GM23338 (cell line): ENCODE measurements around the gene ATAD1.

Experiments
- CREB1 ChIP-seq: fragments of 250-450 bp; sonication (Bioruptor Pico); IDR thresholded peaks from 2 replicates; pipeline ENCODE4 v1.5.0; 2020; ENCODE audit warnings: low read depth, mild to moderate bottlenecking, moderate library complexity
- CTCF ChIP-seq, 2 experiments: fragments of 200-600 bp in 1 of 2; sonication (generic) in 1 of 2; conservative IDR thresholded peaks; 2 replicates each; pipeline versions ENCODE4 v1.5.1 to v1.6.1; 2016 to 2017; ENCODE audit warnings: antibody characterized with exemption in 2 of 2, low read depth in 2 of 2, mild to moderate bottlenecking in 2 of 2, moderate library complexity in 1 of 2
- EZH2 ChIP-seq: fragments of 200-600 bp; sonication (generic); IDR thresholded peaks from one replicate; pipeline ENCODE4 v1.8.0; 2017; ENCODE audit warnings: antibody characterized with exemption, mild to moderate bottlenecking, low read depth; ENCODE audit not compliant: unreplicated experiment
- EZH2phosphoT487 ChIP-seq: fragments of 200-600 bp; sonication (generic); IDR thresholded peaks from one replicate; pipeline ENCODE4 v1.8.1; 2018; ENCODE audit warnings: antibody characterized with exemption; ENCODE audit not compliant: unreplicated experiment
- JUNB ChIP-seq: IDR thresholded peaks from one replicate; pipeline ENCODE4 v1.6.1; 2016; ENCODE audit warnings: antibody characterized with exemption; ENCODE audit not compliant: unreplicated experiment
- NANOG ChIP-seq: IDR thresholded peaks from 2 replicates; pipeline ENCODE4 v1.6.1; 2016; ENCODE audit warnings: antibody characterized with exemption, borderline replicate concordance
- POLR2AphosphoS5 ChIP-seq: IDR thresholded peaks from 2 replicates; pipeline ENCODE4 v1.6.1; 2016; ENCODE audit warnings: antibody characterized with exemption, low read depth
- REST ChIP-seq: IDR thresholded peaks from one replicate; pipeline ENCODE4 v1.6.1; 2018; ENCODE audit warnings: antibody characterized with exemption; ENCODE audit not compliant: unreplicated experiment
- ZNF114 ChIP-seq: fragments of 250-450 bp; sonication (Bioruptor Pico); IDR thresholded peaks from 2 replicates; pipeline ENCODE4 v1.5.0; 2020; ENCODE audit warnings: mild to moderate bottlenecking, moderate library complexity
- ZNF331 ChIP-seq: fragments of 250-450 bp; sonication (Bioruptor Pico); IDR thresholded peaks from 2 replicates; pipeline ENCODE4 v1.5.0; 2020; ENCODE audit warnings: low read depth, mild to moderate bottlenecking, moderate library complexity
- ZNF462 ChIP-seq: fragments of 250-450 bp; sonication (Bioruptor Pico); IDR thresholded peaks from 2 replicates; pipeline ENCODE4 v1.5.0; 2020; ENCODE audit warnings: mild to moderate bottlenecking, moderate library complexity
- TF ChIP-seq, protein P1 (sequence below): IDR thresholded peaks from 2 replicates; pipeline ENCODE4 v1.6.1; 2016; ENCODE audit warnings: antibody characterized with exemption

GRCh38 chr10:87733081-87733480, 84.9 kb downstream of the ATAD1 start:
- TF ChIP-seq CTCF (conservative IDR thresholded peaks at IDR 0.05; ENCODE audit: low read depth in 2 of 2) (no peak), EZH2 (no peak), POLR2AphosphoS5 (no peak), EZH2phosphoT487 (no peak), NANOG (no peak), ZNF462 (CRISPR knock-in tag) (no peak), JUNB (no peak), REST (no peak), CREB1 (no peak), ZNF114 (CRISPR knock-in tag) (no peak), ZNF331 (CRISPR knock-in tag) (no peak)
- TF ChIP-seq, protein P1, sequence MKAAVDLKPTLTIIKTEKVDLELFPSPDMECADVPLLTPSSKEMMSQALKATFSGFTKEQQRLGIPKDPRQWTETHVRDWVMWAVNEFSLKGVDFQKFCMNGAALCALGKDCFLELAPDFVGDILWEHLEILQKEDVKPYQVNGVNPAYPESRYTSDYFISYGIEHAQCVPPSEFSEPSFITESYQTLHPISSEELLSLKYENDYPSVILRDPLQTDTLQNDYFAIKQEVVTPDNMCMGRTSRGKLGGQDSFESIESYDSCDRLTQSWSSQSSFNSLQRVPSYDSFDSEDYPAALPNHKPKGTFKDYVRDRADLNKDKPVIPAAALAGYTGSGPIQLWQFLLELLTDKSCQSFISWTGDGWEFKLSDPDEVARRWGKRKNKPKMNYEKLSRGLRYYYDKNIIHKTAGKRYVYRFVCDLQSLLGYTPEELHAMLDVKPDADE: no peak
